ENCODE data around the gene ARHGAP18. TPM values are rescaled to one million over a fixed set of nuclear protein-coding genes. Genes with fewer than 3 reads are reported as not detected.

ARHGAP18 gene
- total RNA-seq, 2 donors from 2014 or later = 7.1 to 11.2 TPM

DNA sequence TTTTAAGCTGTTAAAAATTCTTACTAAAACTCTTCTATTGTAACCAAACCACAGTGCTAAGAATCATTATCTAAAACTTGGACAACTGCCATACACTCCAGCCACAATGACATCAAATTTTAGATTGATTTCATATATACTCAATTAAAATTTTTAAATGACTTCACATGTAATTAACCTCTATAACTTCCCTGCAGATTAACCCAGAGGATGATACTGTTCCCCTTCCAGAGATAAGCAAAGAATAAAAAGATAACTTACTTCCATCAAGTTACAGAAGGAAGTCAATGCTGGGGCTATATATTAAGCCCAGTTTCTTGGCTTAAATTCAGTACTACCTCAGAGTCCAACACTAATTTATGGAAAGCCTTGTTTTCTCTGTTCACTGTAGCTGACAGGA is 71.3 kb downstream of the ARHGAP18 start:
- TF ChIP-seq, protein P1, sequence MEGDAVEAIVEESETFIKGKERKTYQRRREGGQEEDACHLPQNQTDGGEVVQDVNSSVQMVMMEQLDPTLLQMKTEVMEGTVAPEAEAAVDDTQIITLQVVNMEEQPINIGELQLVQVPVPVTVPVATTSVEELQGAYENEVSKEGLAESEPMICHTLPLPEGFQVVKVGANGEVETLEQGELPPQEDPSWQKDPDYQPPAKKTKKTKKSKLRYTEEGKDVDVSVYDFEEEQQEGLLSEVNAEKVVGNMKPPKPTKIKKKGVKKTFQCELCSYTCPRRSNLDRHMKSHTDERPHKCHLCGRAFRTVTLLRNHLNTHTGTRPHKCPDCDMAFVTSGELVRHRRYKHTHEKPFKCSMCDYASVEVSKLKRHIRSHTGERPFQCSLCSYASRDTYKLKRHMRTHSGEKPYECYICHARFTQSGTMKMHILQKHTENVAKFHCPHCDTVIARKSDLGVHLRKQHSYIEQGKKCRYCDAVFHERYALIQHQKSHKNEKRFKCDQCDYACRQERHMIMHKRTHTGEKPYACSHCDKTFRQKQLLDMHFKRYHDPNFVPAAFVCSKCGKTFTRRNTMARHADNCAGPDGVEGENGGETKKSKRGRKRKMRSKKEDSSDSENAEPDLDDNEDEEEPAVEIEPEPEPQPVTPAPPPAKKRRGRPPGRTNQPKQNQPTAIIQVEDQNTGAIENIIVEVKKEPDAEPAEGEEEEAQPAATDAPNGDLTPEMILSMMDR (IDR thresholded peaks at IDR 0.05) = no peak
- Histone ChIP-seq H3K4me3 (no peak overlapping the region), H3K27me3 (no peaks in the 10 kb centered on the region), H3K36me3 (no peaks in the 10 kb centered on the region), H3K4me1 (peaks cover 0 to 19% of the 10 kb centered on the region in 2 donors), H3K9me3 (no peaks in the 10 kb centered on the region), H3K27ac (peak overlapping the region in 1 of 2 donors; percentile 26)
- no peak for DNase-seq (ENCODE audit: low spot score)

DNA sequence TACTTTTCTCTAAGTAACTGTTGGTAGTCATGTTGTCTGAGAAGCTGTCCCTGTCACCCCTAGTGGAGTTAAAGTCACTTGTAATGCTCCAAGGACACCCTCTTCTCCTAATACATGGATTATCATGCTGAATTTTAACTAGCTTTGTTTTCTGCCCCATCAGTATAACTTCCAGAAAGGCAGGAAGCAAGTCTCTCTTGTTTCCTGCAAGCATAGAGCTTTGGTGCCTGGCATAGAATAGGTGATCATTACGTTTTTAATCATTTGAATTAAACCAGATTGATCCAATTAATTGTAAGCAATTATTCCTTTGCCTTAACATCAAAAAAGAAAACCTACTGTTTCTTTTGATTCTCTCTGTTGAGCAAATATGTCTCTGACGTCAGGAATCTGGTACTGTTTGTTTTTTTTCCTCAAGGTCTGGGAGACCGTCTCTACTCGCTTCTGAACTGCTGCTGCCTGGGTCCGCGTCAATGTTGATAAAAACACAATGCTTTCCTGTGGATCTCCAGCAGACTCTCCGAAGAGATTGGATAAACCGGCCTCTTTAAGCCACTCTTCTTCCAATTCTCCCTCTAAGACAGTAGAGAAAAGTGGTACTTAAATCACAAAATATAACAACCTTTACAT is 71.8 kb downstream of the ARHGAP18 start:
- no peak for DNase-seq (ENCODE audit: low spot score)
- TF ChIP-seq, protein P1 (IDR thresholded peaks at IDR 0.05) = no peak
- H3K27ac ChIP-seq = peak overlapping the region in 1 of 2 donors; percentile 26
- H3K4me1 ChIP-seq = peaks cover 0 to 18% of the 10 kb centered on the region in 2 donors
- no peak overlapping the region for H3K4me3 ChIP-seq
- H3K27me3 ChIP-seq = no peaks in the 10 kb centered on the region
- no peaks in the 10 kb centered on the region for H3K9me3 ChIP-seq
- H3K36me3 ChIP-seq = no peaks in the 10 kb centered on the region

DNA sequence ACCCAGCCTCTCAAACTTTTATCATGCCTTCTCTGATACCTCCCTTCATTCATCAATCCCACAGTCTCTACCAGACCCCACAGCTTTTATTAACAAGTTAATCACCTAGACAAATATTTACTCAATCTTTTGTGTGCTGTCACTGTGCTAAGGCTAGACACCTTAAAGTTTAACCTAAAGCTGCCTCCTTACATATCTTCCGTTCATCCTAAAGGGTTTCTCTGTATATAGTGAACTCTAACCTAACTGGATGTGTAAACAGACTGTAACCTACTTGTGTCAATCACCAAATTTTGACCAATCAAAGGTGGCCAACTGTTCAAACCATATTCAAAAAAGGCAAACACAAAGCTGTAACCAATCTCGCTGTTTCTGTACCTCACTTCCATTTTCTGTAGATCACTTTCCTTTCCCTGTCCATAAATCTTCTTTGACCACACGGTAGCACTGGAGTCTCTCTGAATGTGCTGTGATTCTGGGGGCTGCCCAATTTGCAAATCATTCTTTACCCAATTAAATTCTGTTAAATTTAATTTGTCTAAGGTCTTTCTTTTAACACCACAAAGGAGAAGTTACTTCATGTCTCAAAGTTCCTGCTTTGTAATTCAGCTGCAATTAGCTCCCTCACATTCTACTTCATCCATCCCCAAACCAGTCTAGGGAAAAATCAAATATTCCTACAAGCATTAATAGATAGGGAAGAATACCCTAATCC is 72.5 kb downstream of the ARHGAP18 start:
- Histone ChIP-seq H3K27ac (peak overlapping the region in 1 of 2 donors; percentile 26), H3K4me1 (peaks cover 0 to 18% of the 10 kb centered on the region in 2 donors), H3K27me3 (no peaks in the 10 kb centered on the region), H3K4me3 (no peak overlapping the region), H3K9me3 (no peaks in the 10 kb centered on the region), H3K36me3 (no peaks in the 10 kb centered on the region)
- DNase-seq (ENCODE audit: low spot score) = no peak
- TF ChIP-seq, protein P1 (IDR thresholded peaks at IDR 0.05) = no peak

DNA sequence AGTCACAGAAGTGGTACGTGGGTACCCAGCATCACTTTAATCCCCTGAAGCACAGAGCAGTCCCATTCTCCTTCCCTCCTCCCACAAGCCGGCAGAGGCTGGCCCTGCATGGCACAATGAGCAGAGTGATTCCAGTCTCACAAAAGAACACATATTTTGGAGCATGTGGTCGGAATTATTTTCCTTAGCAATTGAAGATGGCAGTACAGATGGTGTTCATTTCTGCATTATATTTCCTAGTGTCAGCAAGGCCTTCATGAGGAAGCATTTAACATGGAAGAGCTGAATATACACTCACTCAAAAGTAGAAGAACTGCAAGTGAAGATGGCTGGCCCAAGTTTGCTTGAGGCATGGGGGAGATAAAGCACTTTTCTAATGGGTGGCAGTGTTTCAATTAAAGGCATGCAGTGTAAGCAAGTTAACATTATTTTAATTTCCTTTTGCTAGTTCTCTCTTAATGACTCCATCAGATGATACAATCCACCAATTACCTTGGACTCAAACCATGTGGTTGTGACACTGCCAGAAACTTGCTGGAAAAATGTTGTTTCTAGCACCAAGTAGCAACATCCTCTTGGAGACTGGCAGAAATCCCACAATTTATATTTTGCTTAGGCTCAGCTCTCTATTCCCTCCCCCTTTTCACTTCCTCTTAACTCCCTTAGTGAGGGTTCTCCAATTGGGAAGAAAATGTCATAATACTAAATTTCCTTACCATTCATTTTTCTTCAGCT is 74.4 kb downstream of the ARHGAP18 start:
- Histone ChIP-seq H3K27me3 (no peaks in the 10 kb centered on the region), H3K4me1 (peaks cover 0 to 18% of the 10 kb centered on the region in 2 donors), H3K36me3 (no peaks in the 10 kb centered on the region), H3K4me3 (no peak overlapping the region), H3K9me3 (no peaks in the 10 kb centered on the region), H3K27ac (no peak overlapping the region)
- TF ChIP-seq, protein P1 (IDR thresholded peaks at IDR 0.05) = no peak
- no peak for DNase-seq (ENCODE audit: low spot score)

DNA sequence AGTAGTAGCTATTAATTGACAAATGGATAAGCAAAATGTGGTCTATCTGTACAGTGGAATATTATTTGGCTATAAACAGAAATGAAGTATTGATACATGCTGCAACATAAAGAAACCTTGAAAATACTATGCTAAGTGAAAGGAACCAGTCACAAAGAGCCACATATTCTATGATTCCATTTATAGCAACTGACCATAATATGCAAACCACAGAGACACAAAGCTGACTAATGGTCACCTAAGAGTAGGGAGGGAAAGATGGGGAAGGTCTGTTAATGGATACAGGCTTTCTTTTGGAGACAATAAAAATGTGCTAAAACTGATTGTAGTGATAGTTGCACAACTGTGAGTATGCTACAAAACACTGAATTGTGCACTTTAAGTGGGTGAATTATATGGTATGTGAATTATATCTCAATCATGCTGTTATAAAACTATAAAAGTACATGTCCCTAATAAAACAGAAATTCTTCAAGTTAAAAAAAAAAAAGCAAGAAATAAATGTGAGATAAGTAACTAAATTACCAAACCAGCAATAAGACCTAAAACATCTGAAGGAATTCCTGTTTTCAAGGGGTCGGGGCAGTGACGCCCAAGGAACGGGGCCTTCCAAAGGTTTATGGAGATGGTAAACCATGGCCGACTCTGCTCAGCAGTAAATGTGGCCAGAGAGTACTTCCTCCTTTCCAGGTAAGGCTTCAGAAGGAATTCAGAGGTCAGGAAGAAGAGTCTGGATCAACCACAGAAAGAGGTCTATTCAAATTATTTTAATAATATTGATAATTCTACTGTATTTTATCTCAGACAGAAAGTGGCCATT is 75.4 kb downstream of the ARHGAP18 start:
- Histone ChIP-seq H3K9me3 (no peaks in the 10 kb centered on the region), H3K27ac (no peak overlapping the region), H3K4me1 (peaks cover 0 to 18% of the 10 kb centered on the region in 2 donors), H3K36me3 (no peaks in the 10 kb centered on the region), H3K4me3 (no peak overlapping the region), H3K27me3 (no peaks in the 10 kb centered on the region)
- TF ChIP-seq, protein P1 (IDR thresholded peaks at IDR 0.05) = no peak
- DNase-seq (ENCODE audit: low spot score) = no peak

Data from right atrium auricular region (tissue), 2 donors.